NK-92 treated with Interleukin-12 subunit alpha and Interleukin-12 subunit beta, amount 100 ng/mL, for 24 hours (cell line): ENCODE results near the gene PADI2.

Experiments used
- DNase-seq: peaks from one replicate; lab custom pipeline; 2025; lab: John Stamatoyannopoulos, UW

The PADI2 gene

GRCh38 chr1:17018849-17019248 lies 100.4 kb downstream of the PADI2 start:
- no peak for DNase-seq

- DNase-seq, result no peak
Observed at GRCh38 chr1:17017435-17017834, 101.8 kb downstream of the PADI2 start.
